Ecto neural progenitor cell (in vitro differentiated cells): ENCODE measurements around the gene LRRC59.
"Not testable (repeated sequence)": the region's sequence is repeated elsewhere in the genome, so short reads cannot be mapped to it uniquely, and the experiment has no call there.

ENCODE experiments used
- DNase-seq: peaks from one replicate; pipeline ENCODE4 v3.0.0-alpha.2; 2018; ENCODE audit warnings: low spot score

Gene LRRC59

GRCh38 chr17:50397111-50397918 lies at the start of gene LRRC59:
Gene LRRC59, minus strand, starts transcription at chr17:50397523. Its CDS starts 206 bp downstream, at chr17:50397317.
- peak; percentile 98 for DNase-seq

- no peak for DNase-seq
These were observed 48.5 kb upstream of the LRRC59 start for GRCh38 chr17:50445730-50446325.

- DNase-seq = no peak
These were observed 47.8 kb upstream of the LRRC59 start for GRCh38 chr17:50444841-50445715.

GRCh38 chr17:50443505-50443974 lies 46.2 kb upstream of the LRRC59 start:
- no peak for DNase-seq

GRCh38 chr17:50440838-50441829 lies 43.8 kb upstream of the LRRC59 start:
- no peak for DNase-seq

- DNase-seq = no peak
These were observed 43.0 kb upstream of the LRRC59 start for GRCh38 chr17:50440172-50440837.

- no peak for DNase-seq
These were observed 41.7 kb upstream of the LRRC59 start for GRCh38 chr17:50439008-50439407.

GRCh38 chr17:50437409-50437808 lies 40.1 kb upstream of the LRRC59 start:
- DNase-seq = no peak

GRCh38 chr17:50432125-50432762 lies 34.9 kb upstream of the LRRC59 start:
- no peak for DNase-seq

- DNase-seq = no peak
These were observed 33.7 kb upstream of the LRRC59 start for GRCh38 chr17:50430821-50431618.

GRCh38 chr17:50429793-50430192 lies 32.5 kb upstream of the LRRC59 start:
- no peak for DNase-seq

GRCh38 chr17:50428831-50429424 lies 31.6 kb upstream of the LRRC59 start:
- no peak for DNase-seq

GRCh38 chr17:50428126-50428525 lies 30.8 kb upstream of the LRRC59 start:
- not testable (repeated sequence) for DNase-seq

GRCh38 chr17:50426814-50427787 lies 29.8 kb upstream of the LRRC59 start:
- DNase-seq = no peak

GRCh38 chr17:50426472-50426782 lies 29.1 kb upstream of the LRRC59 start:
- no peak for DNase-seq

- peak; percentile 84 for DNase-seq
These were observed 28.6 kb upstream of the LRRC59 start, which contains the start of gene ACSF2 for GRCh38 chr17:50425682-50426471. Gene ACSF2, plus strand, starts transcription at chr17:50426218. Its CDS starts 44 bp downstream, at chr17:50426262.
